Prostate gland (tissue), 2 donors: Measurements from ENCODE around the gene TLR2. TPM values are rescaled to one million over a fixed set of nuclear protein-coding genes. Genes with fewer than 3 reads are reported as not detected.

ENCODE experiments used
- DNase-seq: peaks from one replicate; pipeline ENCODE4 v3.0.0-alpha.2; 2019; ENCODE audit warnings: low spot score
- H3K27ac ChIP-seq, 2 donors: fragments of 200-600 bp; sonication (generic); 2 replicates each; pipeline ENCODE4 v1.5.1; 2017 to 2019
- H3K27me3 ChIP-seq: fragments of 200-600 bp; sonication (generic); replicated peaks from 2 replicates; pipeline ENCODE4 v1.5.1; 2019; ENCODE audit not compliant: insufficient read depth
- H3K36me3 ChIP-seq, 2 donors: fragments of 200-600 bp; sonication (generic); 1 replicate in 1 of 2; 2 replicates in 1 of 2; pipeline versions ENCODE4 v1.5.1 to v1.8.1; 2017 to 2019
- H3K4me1 ChIP-seq: fragments of 200-600 bp; sonication (generic); replicated peaks from 2 replicates; pipeline ENCODE4 v1.5.1; 2019
- H3K4me3 ChIP-seq, 2 donors: fragments of 200-600 bp; sonication (generic); 2 replicates each; pipeline ENCODE4 v1.5.1; 2017 to 2019
- H3K9me3 ChIP-seq: fragments of 200-600 bp; sonication (generic); 2 replicates; pipeline ENCODE4 v1.5.1; 2017
- POLR2A ChIP-seq: fragments of 450-650 bp; IDR thresholded peaks from one replicate; pipeline ENCODE4 v1.6.1; 2016; ENCODE audit warnings: antibody characterized with exemption, mild to moderate bottlenecking
- POLR2AphosphoS5 ChIP-seq: sonication (generic); formaldehyde crosslinking; IDR thresholded peaks from one replicate; pipeline ENCODE4 v1.6.1; 2017; ENCODE audit warnings: antibody characterized with exemption
- WGBS: methylation state at CpG from one replicate; pipeline ENCODE4 v1.1.5; 2018; 5-methylcytosine and 5-hydroxymethylcytosine counted together
- intact Hi-C: fragments of 100-400 bp; cut with DNase I; formaldehyde crosslinking; loops from one replicate; pipeline ENCODE4 v1.14.2; 2022
- total RNA-seq, 2 donors: library from RNA; depleted of rRNA; stranded (reverse); fragments of >200 nt; gene quantifications; one replicate each; pipeline ENCODE4 v1.1.0, GENCODE V29; 2016
- TF ChIP-seq, protein P1 (sequence below), 4 experiments: fragments of 200-600 bp in 2 of 4; fragments of 450-650 bp in 2 of 4; sonication (generic) in 2 of 4; IDR thresholded peaks; 1 replicate in 3 of 4; 2 replicates in 1 of 4; pipeline ENCODE4 v1.5.1; 2016 to 2019; ENCODE audit warnings: antibody characterized with exemption in 4 of 4, mild to moderate bottlenecking in 2 of 4, moderate library complexity in 2 of 4

TLR2 gene
- total RNA-seq, 2 donors from 2014 or later, result 5.5 to 8.9 TPM

DNA sequence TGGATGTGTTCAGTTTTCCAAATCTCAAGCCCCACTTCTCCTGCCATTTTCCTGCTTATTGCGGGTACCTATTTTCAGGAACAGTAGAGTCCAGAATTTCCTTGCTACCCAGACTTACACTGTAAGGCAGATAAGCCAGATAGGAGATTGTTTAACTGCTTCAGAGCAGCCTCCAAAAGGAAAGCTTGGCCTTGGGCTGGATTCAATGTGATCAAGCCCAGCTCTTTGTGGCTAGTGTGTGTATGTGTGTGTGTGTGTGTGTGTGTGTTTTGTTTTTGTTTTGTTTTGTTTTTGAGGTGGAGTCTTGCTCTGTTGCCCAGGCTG lies 41.7 kb downstream of the TLR2 start:
- H3K4me3 ChIP-seq, result no peak overlapping the region
- 100% methylated on average over 1 of the region's 1 CpG for WGBS
- TF ChIP-seq, protein P1, sequence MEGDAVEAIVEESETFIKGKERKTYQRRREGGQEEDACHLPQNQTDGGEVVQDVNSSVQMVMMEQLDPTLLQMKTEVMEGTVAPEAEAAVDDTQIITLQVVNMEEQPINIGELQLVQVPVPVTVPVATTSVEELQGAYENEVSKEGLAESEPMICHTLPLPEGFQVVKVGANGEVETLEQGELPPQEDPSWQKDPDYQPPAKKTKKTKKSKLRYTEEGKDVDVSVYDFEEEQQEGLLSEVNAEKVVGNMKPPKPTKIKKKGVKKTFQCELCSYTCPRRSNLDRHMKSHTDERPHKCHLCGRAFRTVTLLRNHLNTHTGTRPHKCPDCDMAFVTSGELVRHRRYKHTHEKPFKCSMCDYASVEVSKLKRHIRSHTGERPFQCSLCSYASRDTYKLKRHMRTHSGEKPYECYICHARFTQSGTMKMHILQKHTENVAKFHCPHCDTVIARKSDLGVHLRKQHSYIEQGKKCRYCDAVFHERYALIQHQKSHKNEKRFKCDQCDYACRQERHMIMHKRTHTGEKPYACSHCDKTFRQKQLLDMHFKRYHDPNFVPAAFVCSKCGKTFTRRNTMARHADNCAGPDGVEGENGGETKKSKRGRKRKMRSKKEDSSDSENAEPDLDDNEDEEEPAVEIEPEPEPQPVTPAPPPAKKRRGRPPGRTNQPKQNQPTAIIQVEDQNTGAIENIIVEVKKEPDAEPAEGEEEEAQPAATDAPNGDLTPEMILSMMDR (IDR thresholded peaks at IDR 0.05), result no peak
- TF ChIP-seq POLR2AphosphoS5, result no peak
- TF ChIP-seq POLR2A, result no peak
- intact Hi-C loops, result no loop called here
- no peaks in the 10 kb centered on the region for H3K4me1 ChIP-seq
- no peaks in the 10 kb centered on the region for H3K27me3 ChIP-seq
- no peak overlapping the region for H3K27ac ChIP-seq
- H3K9me3 ChIP-seq, result no peaks in the 10 kb centered on the region
- H3K36me3 ChIP-seq, result no peaks in the 10 kb centered on the region
- DNase-seq, result no peak

DNA sequence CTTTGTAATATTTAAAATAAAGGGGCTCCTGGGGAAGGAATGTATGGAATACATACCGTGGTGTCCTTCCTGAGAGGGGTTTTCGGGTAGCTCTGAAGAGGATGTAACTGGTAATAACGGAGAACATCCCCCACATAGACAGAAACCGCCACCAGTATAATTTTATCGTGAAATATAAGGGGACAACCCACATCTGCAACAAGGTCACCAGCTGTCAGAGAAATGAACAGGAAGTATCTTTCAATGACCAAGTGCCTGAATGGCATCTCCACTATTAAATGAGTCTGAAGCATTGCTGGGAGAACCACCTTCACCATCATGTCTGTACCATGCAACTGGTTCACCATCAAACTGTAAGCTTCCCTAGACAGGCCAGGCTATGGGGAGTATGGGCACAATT lies 44.1 kb downstream of the TLR2 start:
- 91% methylated on average over 5 of the region's 5 CpGs for WGBS
- TF ChIP-seq POLR2AphosphoS5, result no peak
- TF ChIP-seq, protein P1 (IDR thresholded peaks at IDR 0.05), result no peak
- no peak for TF ChIP-seq POLR2A
- Histone ChIP-seq H3K36me3 (no peaks in the 10 kb centered on the region), H3K27me3 (no peaks in the 10 kb centered on the region), H3K4me1 (no peaks in the 10 kb centered on the region), H3K27ac (no peak overlapping the region), H3K4me3 (no peak overlapping the region), H3K9me3 (no peaks in the 10 kb centered on the region)
- intact Hi-C loops, result no loop called here
- DNase-seq, result no peak

DNA sequence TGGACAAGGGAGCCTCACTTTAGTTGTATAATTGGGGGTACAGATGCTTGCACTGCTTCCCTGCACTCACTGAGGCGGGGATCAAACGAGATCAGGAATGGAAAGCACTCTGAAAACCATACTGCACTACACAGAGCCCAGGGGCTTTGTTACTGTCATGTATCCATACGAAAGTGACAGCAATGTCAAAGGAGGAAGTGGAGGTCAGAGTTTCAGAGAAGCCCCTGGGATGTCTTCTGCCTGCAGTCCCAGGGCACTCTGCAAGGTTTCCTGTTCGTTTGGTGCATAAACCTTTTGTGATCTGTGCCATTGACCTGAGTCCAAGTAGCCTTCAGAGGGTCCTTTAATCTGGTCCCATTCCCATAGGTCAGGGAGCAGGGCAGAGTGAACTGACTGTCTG lies 44.6 kb downstream of the TLR2 start:
- H3K36me3 ChIP-seq, result no peaks in the 10 kb centered on the region
- intact Hi-C loops, result no loop called here
- TF ChIP-seq POLR2A (no peak), POLR2AphosphoS5 (no peak)
- TF ChIP-seq, protein P1 (IDR thresholded peaks at IDR 0.05), result no peak
- no peaks in the 10 kb centered on the region for H3K27me3 ChIP-seq
- DNase-seq, result no peak
- H3K27ac ChIP-seq, result no peak overlapping the region
- no peaks in the 10 kb centered on the region for H3K4me1 ChIP-seq
- H3K9me3 ChIP-seq, result no peaks in the 10 kb centered on the region
- H3K4me3 ChIP-seq, result no peak overlapping the region
- 70% methylated on average over 4 of the region's 4 CpGs for WGBS

DNA sequence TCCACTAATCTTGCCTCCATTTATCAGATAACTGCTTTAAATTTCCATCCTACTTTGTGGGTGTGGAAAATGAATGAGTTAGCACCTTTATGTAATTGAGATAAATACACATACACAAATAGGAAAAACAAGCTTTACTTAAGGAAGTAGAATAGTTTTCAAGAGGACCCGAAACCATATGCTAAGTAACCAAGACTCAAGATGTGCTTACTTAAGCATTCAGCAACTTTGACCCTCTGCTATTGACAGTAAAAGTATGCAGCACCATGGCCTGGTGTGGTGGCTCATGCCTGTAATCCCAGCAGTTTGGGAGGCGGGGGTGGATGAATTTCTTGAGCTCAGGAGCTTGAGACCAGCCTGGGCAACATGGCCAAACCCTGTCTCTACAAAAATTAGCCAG lies 45.8 kb downstream of the TLR2 start:
- WGBS, result 90% methylated on average over 2 of the region's 2 CpGs
- intact Hi-C loops, result no loop called here

DNA sequence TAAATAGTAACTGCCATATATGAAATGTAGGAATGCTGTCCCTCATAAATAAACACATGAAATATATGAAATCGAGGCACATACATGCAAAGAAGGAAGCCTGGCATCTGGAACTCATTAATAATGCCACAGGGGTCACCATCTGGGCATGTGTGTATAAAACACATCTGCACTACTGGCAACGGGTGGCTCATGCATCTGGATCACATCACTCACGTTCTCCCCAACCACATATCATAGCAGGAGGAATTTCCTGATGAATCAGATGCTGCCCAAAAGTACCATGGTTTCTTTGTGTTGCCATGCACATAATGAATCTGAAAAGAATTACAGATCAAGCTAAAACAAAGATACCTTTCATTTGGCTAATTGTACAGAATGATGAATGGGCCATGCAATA lies 47.2 kb downstream of the TLR2 start:
- Histone ChIP-seq H3K4me1 (no peaks in the 10 kb centered on the region), H3K4me3 (no peak overlapping the region), H3K27ac (no peak overlapping the region), H3K9me3 (no peaks in the 10 kb centered on the region), H3K27me3 (no peaks in the 10 kb centered on the region), H3K36me3 (no peaks in the 10 kb centered on the region)
- TF ChIP-seq, protein P1 (IDR thresholded peaks at IDR 0.05), result no peak
- TF ChIP-seq POLR2A (no peak), POLR2AphosphoS5 (no peak)
- DNase-seq, result no peak
- intact Hi-C loops, result no loop called here
- 21% methylated on average over 3 of the region's 3 CpGs for WGBS

More for the DNA sequence above, 45.8 kb downstream of the TLR2 start:
- H3K36me3 ChIP-seq, result no peaks in the 10 kb centered on the region
- no peak for DNase-seq
- TF ChIP-seq POLR2A (no peak), POLR2AphosphoS5 (no peak)
- TF ChIP-seq, protein P1 (IDR thresholded peaks at IDR 0.05), result no peak
- H3K27ac ChIP-seq, result no peak overlapping the region
- no peaks in the 10 kb centered on the region for H3K27me3 ChIP-seq
- H3K4me3 ChIP-seq, result no peak overlapping the region
- no peaks in the 10 kb centered on the region for H3K9me3 ChIP-seq
- H3K4me1 ChIP-seq, result no peaks in the 10 kb centered on the region
